Pancreas (tissue), 10 donors: ENCODE results near the gene TMTC2. TPM values are rescaled to one million over a fixed set of nuclear protein-coding genes. Genes with fewer than 3 reads are reported as not detected.

ENCODE experiments used
- ATAC-seq, 4 donors: fragments of 200-7000 bp; cut with Tn5 transposase; one replicate each; pipeline versions ENCODE4 v1.8.0 to v1.9.1; 2020; ENCODE audit warnings: mild to moderate bottlenecking in 4 of 4, moderate library complexity in 4 of 4
- DNase-seq, 6 donors: peaks; one replicate each; pipeline ENCODE4 v3.0.0-alpha.2; 2020
- FAIRE-seq: peaks from 2 replicates; lab custom pipeline; 2012; peaks lifted over from hg19 to GRCh38; lab: Jason Lieb, UNC
- H3K27ac ChIP-seq, 4 donors: fragments of 200-600 bp; sonication (generic); 1 replicate in 3 of 4; 2 replicates in 1 of 4; pipeline versions ENCODE4 v1.5.0 to v1.8.0; 2020
- H3K27me3 ChIP-seq, 4 donors: fragments of 200-600 bp; one replicate each; pipeline ENCODE4 v1.8.0; 2021
- H3K36me3 ChIP-seq, 3 donors: fragments of 200-600 bp; sonication (generic) in 1 of 3; one replicate each; pipeline versions ENCODE4 v1.5.0 to v1.8.0; 2020 to 2021
- H3K4me1 ChIP-seq, 3 donors: fragments of 200-600 bp; one replicate each; pipeline ENCODE4 v1.8.0; 2021
- H3K4me3 ChIP-seq, 4 donors: fragments of 200-600 bp; sonication (generic) in 2 of 4; one replicate each; pipeline versions ENCODE4 v1.5.0 to v1.8.0; 2020 to 2021
- H3K9me3 ChIP-seq, 4 donors: fragments of 200-600 bp; one replicate each; pipeline ENCODE4 v1.8.0; 2021
- CTCF ChIP-seq, 4 donors: fragments of 200-600 bp; sonication (generic) in 3 of 4; IDR thresholded peaks; one replicate each; pipeline versions ENCODE4 v1.5.0 to v1.8.0; 2021; ENCODE audit warnings: antibody characterized with exemption in 4 of 4
- WGBS, 2 donors: extraction: QIAGEN DNeasy Blood & Tissue Kit; methylation state at CpG; one replicate each; pipeline ENCODE4 v1.1.7; 2013; 5-methylcytosine and 5-hydroxymethylcytosine counted together
- intact Hi-C, 3 donors: fragments of 100-400 bp; cut with DNase I; formaldehyde crosslinking; loops; one replicate each; pipeline versions ENCODE4 v1.11.1 to v1.14.2; 2022
- polyA plus RNA-seq, 2 donors: library from polyadenylated mRNA; stranded (reverse); fragments of 200-250 nt; gene quantifications; one replicate each; pipeline ENCODE4 v1.2.3, GENCODE V29; 2013
- total RNA-seq, 6 donors: library from RNA; stranded (reverse); fragmentation: NEBNext Ultra II Directional in 4 of 6; extraction: Animal tissue kit (Norgen Biotek cat#: 25700) in 4 of 6; gene quantifications; one replicate each; pipeline versions ENCODE4 v1.2.1 to v1.2.4, GENCODE V29; 2021 to 2023
- donor health status: healthy with polysubstance abuse.
- donor health status: DM: no; HTN: no; CAD: no; lungs with moderate emphysema.
- donor health status: DM: no; HTN: no; CAD: no.
- donor health status: control.
- donor health status: control.
- donor health status: Bipolar disorder and iron deficiency.
- donor health status: DM: yes; HTN: yes; CAD: no.
- donor health status: DM: no; HTN: no; CAD: no.
- donor health status: DM: no; HTN: no; CAD: no.
- donor health status: DM: yes; HTN: yes; CAD: no.

The TMTC2 gene
- total and polyA plus RNA-seq, 8 donors = 5.3 to 14.4 (median 6.4) TPM

- H3K36me3 ChIP-seq = no peaks in the 10 kb centered on the region
- no peaks in the 10 kb centered on the region for H3K4me1 ChIP-seq
- 52 to 57% methylated on average over 3 of the region's 3 CpGs for WGBS, 2 donors
- ATAC-seq = no peak
- H3K4me3 ChIP-seq = no peak overlapping the region
- intact Hi-C loops = no loop called here
- no peaks in the 10 kb centered on the region for H3K9me3 ChIP-seq
- no peak overlapping the region for H3K27ac ChIP-seq
- no peak for DNase-seq
- FAIRE-seq = no peak
- TF ChIP-seq CTCF (IDR thresholded peaks at IDR 0.05) = no peak
- H3K27me3 ChIP-seq = no peaks in the 10 kb centered on the region
Measured at GRCh38 chr12:82964446-82964845, 277.7 kb downstream of the TMTC2 start.

GRCh38 chr12:82966001-82966559, 279.4 kb downstream of the TMTC2 start:
- WGBS, 2 donors = 86 to 87% methylated on average over 2 of the region's 2 CpGs
- TF ChIP-seq CTCF (IDR thresholded peaks at IDR 0.05) = no peak
- no peak for ATAC-seq
- no peaks in the 10 kb centered on the region for H3K27me3 ChIP-seq
- intact Hi-C loops = no loop called here
- DNase-seq = no peak
- no peaks in the 10 kb centered on the region for H3K9me3 ChIP-seq
- no peak overlapping the region for H3K27ac ChIP-seq
- no peak overlapping the region for H3K4me3 ChIP-seq
- H3K4me1 ChIP-seq = no peaks in the 10 kb centered on the region
- H3K36me3 ChIP-seq = no peaks in the 10 kb centered on the region
- no peak for FAIRE-seq

- ATAC-seq (no peak), FAIRE-seq (no peak), DNase-seq (no peak)
- Histone ChIP-seq H3K36me3 (no peaks in the 10 kb centered on the region), H3K27me3 (no peaks in the 10 kb centered on the region), H3K4me3 (no peak overlapping the region), H3K4me1 (no peaks in the 10 kb centered on the region), H3K9me3 (no peaks in the 10 kb centered on the region), H3K27ac (no peak overlapping the region)
- intact Hi-C loops = no loop called here
- TF ChIP-seq CTCF (IDR thresholded peaks at IDR 0.05) = no peak
- WGBS, 2 donors = 61 to 62% methylated on average over 3 of the region's 3 CpGs
Measured at GRCh38 chr12:82968631-82969367, 282.1 kb downstream of the TMTC2 start.

GRCh38 chr12:82970614-82971013, 283.9 kb downstream of the TMTC2 start:
- H3K4me3 ChIP-seq = no peak overlapping the region
- WGBS, 2 donors = 96% methylated on average over 3 of the region's 3 CpGs
- FAIRE-seq (no peak), DNase-seq (no peak), ATAC-seq (no peak)
- H3K4me1 ChIP-seq = no peaks in the 10 kb centered on the region
- H3K27ac ChIP-seq = no peak overlapping the region
- no peaks in the 10 kb centered on the region for H3K27me3 ChIP-seq
- intact Hi-C loops = no loop called here
- no peaks in the 10 kb centered on the region for H3K9me3 ChIP-seq
- TF ChIP-seq CTCF (IDR thresholded peaks at IDR 0.05) = no peak
- no peaks in the 10 kb centered on the region for H3K36me3 ChIP-seq

- 89 to 94% methylated on average over 4 of the region's 4 CpGs for WGBS, 2 donors
- intact Hi-C loops = no loop called here
- H3K27me3 ChIP-seq = no peaks in the 10 kb centered on the region
- DNase-seq (no peak), FAIRE-seq (no peak), ATAC-seq (no peak)
- no peak overlapping the region for H3K27ac ChIP-seq
- no peaks in the 10 kb centered on the region for H3K36me3 ChIP-seq
- H3K9me3 ChIP-seq = no peaks in the 10 kb centered on the region
- TF ChIP-seq CTCF (IDR thresholded peaks at IDR 0.05) = no peak
- H3K4me3 ChIP-seq = no peak overlapping the region
- no peaks in the 10 kb centered on the region for H3K4me1 ChIP-seq
Measured at GRCh38 chr12:82971584-82971983, 284.9 kb downstream of the TMTC2 start.
